Astrocyte (in vitro differentiated cells and primary cell): ENCODE measurements around the gene FLG.

ENCODE experiments used
- CTCF ChIP-seq: IDR thresholded peaks from 2 replicates; pipeline ENCODE4 v1.5.1; 2011; ENCODE audit warnings: low read depth, mild to moderate bottlenecking, inconsistent platforms, low read length, moderate library complexity; ENCODE audit not compliant: insufficient read depth
- EZH2 ChIP-seq: IDR thresholded peaks from 2 replicates; pipeline ENCODE4 v1.6.1; 2012; ENCODE audit warnings: mild to moderate bottlenecking, low read length, inconsistent platforms; ENCODE audit not compliant: insufficient read depth

DNA sequence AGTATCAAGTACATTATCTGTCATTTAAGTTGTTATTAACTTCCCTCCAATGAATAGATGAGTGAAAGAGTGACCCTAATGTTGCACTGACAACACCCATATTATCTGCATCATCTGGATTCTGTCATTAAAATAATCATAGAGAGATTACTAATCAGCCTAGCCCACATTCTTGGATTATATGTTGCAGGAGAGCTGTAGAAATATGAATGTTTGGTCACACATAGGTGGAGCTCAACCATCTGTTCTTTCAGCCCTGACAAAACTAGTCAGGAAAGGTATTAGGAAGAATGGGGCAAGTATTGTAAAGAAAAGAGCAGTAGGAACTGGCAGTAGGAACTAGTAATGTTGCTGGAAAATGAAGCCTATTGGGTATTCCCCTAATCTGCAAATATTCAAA lies 19.4 kb upstream of the FLG start:
- TF ChIP-seq CTCF: no peak
- no peak for TF ChIP-seq EZH2
